HepG2 (cell line): ENCODE measurements around the gene GRK3. TPM values are rescaled to one million over a fixed set of nuclear protein-coding genes. Genes with fewer than 3 reads are reported as not detected.
A peak's percentile ranks its signal among the peaks of the same experiment; 100 is the strongest.

Source experiments
- BCL6 ChIP-seq: IDR thresholded peaks from 2 replicates; pipeline ENCODE4 v1.6.1; 2016; ENCODE audit warnings: missing genetic modification reagents, missing compliant biosample characterization
- ELF4 ChIP-seq: sonication (generic); formaldehyde crosslinking; IDR thresholded peaks from 2 replicates; pipeline ENCODE4 v1.5.0; 2020; ENCODE audit warnings: missing genetic modification reagents, mild to moderate bottlenecking, moderate library complexity, borderline replicate concordance
- EP300 ChIP-seq, 3 experiments: sonication (generic) in 1 of 3; formaldehyde crosslinking in 1 of 3; IDR thresholded peaks; 2 replicates each; pipeline versions ENCODE4 v1.5.1 to v1.6.1; 2011 to 2020; ENCODE audit warnings: low read depth in 2 of 3, low read length in 2 of 3, borderline replicate concordance in 1 of 3, improper control_type of control experiment in 1 of 3, mild to moderate bottlenecking in 1 of 3, missing genetic modification reagents in 1 of 3, moderate library complexity in 1 of 3
- FOSL2 ChIP-seq: sonication (generic); formaldehyde crosslinking; IDR thresholded peaks from 2 replicates; pipeline ENCODE4 v1.4.0; 2020; ENCODE audit warnings: missing genetic modification reagents
- FOXA3 ChIP-seq: IDR thresholded peaks from 2 replicates; pipeline ENCODE4 v1.6.1; 2016; ENCODE audit warnings: missing genetic modification reagents, missing compliant biosample characterization
- HHEX ChIP-seq: IDR thresholded peaks from 2 replicates; pipeline ENCODE4 v1.6.1; 2016; ENCODE audit warnings: control low read depth
- HMG20A ChIP-seq: IDR thresholded peaks from 2 replicates; pipeline ENCODE4 v1.6.1; 2016; ENCODE audit warnings: borderline replicate concordance
- JDP2 ChIP-seq: sonication (generic); formaldehyde crosslinking; IDR thresholded peaks from 2 replicates; pipeline ENCODE4 v1.8.1; 2022; ENCODE audit warnings: missing genetic modification reagents, borderline replicate concordance
- MBD4 ChIP-seq: IDR thresholded peaks from 2 replicates; pipeline ENCODE4 v1.6.1; 2012; ENCODE audit warnings: low read length, inconsistent platforms, borderline replicate concordance
- NBN ChIP-seq: fragments of 450-650 bp; conservative IDR thresholded peaks from 2 replicates; pipeline ENCODE4 v1.6.1; 2017
- NCOA2 ChIP-seq: sonication (generic); formaldehyde crosslinking; IDR thresholded peaks from 2 replicates; pipeline ENCODE4 v1.8.0; 2022; ENCODE audit warnings: inconsistent platforms
- PHF8 ChIP-seq: sonication (generic); formaldehyde crosslinking; IDR thresholded peaks from 2 replicates; pipeline ENCODE4 v1.5.0; 2020; ENCODE audit warnings: missing genetic modification reagents
- RCOR2 ChIP-seq: IDR thresholded peaks from 2 replicates; pipeline ENCODE4 v1.6.1; 2016; ENCODE audit warnings: missing biosample characterization, missing genetic modification reagents
- SMC3 ChIP-seq: IDR thresholded peaks from 2 replicates; pipeline ENCODE4 v1.6.1; 2011; ENCODE audit warnings: low read length, improper control_type of control experiment
- SOX5 ChIP-seq: IDR thresholded peaks from 2 replicates; pipeline ENCODE4 v1.6.1; 2016; ENCODE audit warnings: borderline replicate concordance
- SP140L ChIP-seq: sonication (generic); formaldehyde crosslinking; IDR thresholded peaks from 2 replicates; pipeline ENCODE4 v1.4.0; 2020; ENCODE audit warnings: missing genetic modification reagents, borderline replicate concordance
- SRF ChIP-seq: IDR thresholded peaks from 2 replicates; pipeline ENCODE4 v1.6.1; 2011; ENCODE audit warnings: mild to moderate bottlenecking, low read depth, low read length, moderate library complexity
- ZMYM3 ChIP-seq: sonication (generic); formaldehyde crosslinking; IDR thresholded peaks from 2 replicates; pipeline ENCODE4 v1.5.1; 2020; ENCODE audit warnings: mild to moderate bottlenecking, missing genetic modification reagents
- ZNF570 ChIP-seq: sonication (generic); formaldehyde crosslinking; IDR thresholded peaks from 2 replicates; pipeline ENCODE4 v1.4.0; 2020; ENCODE audit warnings: mild to moderate bottlenecking, missing genetic modification reagents, borderline replicate concordance
- ZNF780A ChIP-seq: sonication (generic); formaldehyde crosslinking; IDR thresholded peaks from 2 replicates; pipeline ENCODE4 v1.8.0; 2022; ENCODE audit warnings: mild to moderate bottlenecking, missing genetic modification reagents, moderate library complexity
- polyA plus RNA-seq, 8 experiments: library from polyadenylated mRNA; depleted of rRNA in 3 of 8; stranded (reverse) in 7 of 8; unstranded in 1 of 8; fragments of >200 nt; fragmentation: Illumina TruSeq in 4 of 8; extraction: Trizol in 4 of 8; gene quantifications; 2 replicates each; pipeline versions ENCODE4 v1.2.1 to v1.2.3, GENCODE V29; 2011 to 2016; ENCODE audit warnings: low read depth in 4 of 8, missing spikeins in 1 of 8, mixed read lengths in 1 of 8; ENCODE audit not compliant: insufficient read depth in 1 of 8
- total RNA-seq, 5 experiments: library from RNA; depleted of rRNA; stranded (reverse); fragments of >200 nt; fragmentation: Illumina TruSeq; extraction: Trizol; gene quantifications; 2 replicates each; pipeline ENCODE4 v1.2.3, GENCODE V29; 2016; ENCODE audit warnings: low read depth in 1 of 5
- TF ChIP-seq, protein P1 (sequence below): IDR thresholded peaks from 2 replicates; pipeline ENCODE4 v1.6.1; 2012; ENCODE audit warnings: low read depth, low read length, improper control_type of control experiment
- TF ChIP-seq, protein P2 (sequence below): sonication (generic); formaldehyde crosslinking; IDR thresholded peaks from 2 replicates; pipeline ENCODE4 v1.8.0; 2022; ENCODE audit warnings: missing genetic modification reagents, low read depth, mild to moderate bottlenecking, borderline replicate concordance
- TF ChIP-seq, protein P3 (sequence below): sonication (generic); IDR thresholded peaks from 2 replicates; pipeline ENCODE4 v1.6.1; 2016; ENCODE audit warnings: low read depth, borderline replicate concordance
- TF ChIP-seq, protein P4 (sequence below): sonication (generic); formaldehyde crosslinking; IDR thresholded peaks from 2 replicates; pipeline ENCODE4 v1.8.1; 2023; ENCODE audit warnings: mild to moderate bottlenecking, missing genetic modification reagents
- TF ChIP-seq, protein P5 (sequence below): sonication (generic); formaldehyde crosslinking; IDR thresholded peaks from 2 replicates; pipeline ENCODE4 v1.5.1; 2020; ENCODE audit warnings: missing genetic modification reagents, mild to moderate bottlenecking, borderline replicate concordance

The GRK3 gene
- total and polyA plus RNA-seq, 2 of the 13 experiments (the other 11 are each of a cell fraction or from before 2014, with no cell fraction given) = 8.5 to 16.7 TPM

DNA sequence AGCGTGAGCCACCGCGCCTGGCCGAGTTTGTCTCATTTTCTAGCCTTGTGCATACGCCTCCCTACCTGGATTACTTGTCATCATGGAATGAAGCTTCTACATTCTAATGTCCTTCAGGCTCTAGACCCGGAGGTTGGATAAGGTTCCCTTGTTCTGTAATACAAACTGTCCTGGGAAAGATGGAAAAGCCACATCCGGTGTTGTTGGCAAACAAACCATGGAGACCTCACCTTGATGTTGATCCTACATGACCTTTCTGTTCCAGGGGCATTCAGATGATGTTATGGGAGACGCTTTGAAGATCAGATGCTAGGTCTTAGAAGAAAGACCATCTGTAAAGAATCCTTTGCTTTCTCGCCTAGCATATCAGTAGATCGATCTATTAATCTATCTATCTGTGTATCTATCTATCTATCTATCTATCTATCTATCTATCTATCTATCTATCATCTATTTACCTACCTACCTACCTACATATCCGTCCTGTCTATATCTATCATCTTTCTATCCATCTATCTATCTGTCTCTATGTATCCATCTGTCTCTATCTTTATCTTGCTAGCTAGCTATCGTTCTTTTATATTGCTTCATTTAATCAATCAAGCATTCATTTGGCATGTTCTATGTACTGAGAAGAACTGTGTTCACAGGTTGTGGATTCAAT, 46.3 kb upstream of the GRK3 start (continued):
- TF ChIP-seq, protein P1, sequence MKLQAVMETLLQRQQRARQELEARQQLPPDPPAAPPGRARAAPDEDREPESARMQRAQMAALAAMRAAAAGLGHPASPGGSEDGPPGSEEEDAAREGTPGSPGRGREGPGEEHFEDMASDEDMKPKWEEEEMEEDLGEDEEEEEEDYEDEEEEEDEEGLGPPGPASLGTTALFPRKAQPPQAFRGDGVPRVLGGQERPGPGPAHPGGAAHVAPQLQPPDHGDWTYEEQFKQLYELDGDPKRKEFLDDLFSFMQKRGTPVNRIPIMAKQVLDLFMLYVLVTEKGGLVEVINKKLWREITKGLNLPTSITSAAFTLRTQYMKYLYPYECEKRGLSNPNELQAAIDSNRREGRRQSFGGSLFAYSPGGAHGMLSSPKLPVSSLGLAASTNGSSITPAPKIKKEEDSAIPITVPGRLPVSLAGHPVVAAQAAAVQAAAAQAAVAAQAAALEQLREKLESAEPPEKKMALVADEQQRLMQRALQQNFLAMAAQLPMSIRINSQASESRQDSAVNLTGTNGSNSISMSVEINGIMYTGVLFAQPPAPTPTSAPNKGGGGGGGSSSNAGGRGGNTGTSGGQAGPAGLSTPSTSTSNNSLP = peak; percentile 40; the same call in 1 of the 2 replicates
- TF ChIP-seq, protein P2, sequence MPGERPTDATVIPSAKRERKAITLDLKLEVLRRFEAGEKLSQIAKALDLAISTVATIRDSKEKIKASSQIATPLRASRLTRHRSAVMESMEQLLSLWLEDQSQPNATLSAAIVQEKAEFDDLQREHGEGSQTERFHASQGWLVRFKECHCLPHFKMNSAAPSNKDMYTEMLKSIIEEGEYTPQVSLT (CRISPR knock-in tag) = no peak
- TF ChIP-seq BCL6 (CRISPR knock-in tag) (peak; percentile 60; the same call in 1 of the 2 replicates), ZNF780A (no peak), NCOA2 (peak; percentile 30), FOXA3 (CRISPR knock-in tag) (peak; percentile 85), SMC3 (no peak), ELF4 (no peak), SP140L (CRISPR knock-in tag) (no peak), SRF (no peak), SOX5 (CRISPR knock-in tag) (peak; percentile 51; the same call in 1 of the 2 replicates), NBN (no peak), FOSL2 (CRISPR knock-in tag) (peak; percentile 48), HMG20A (peak; percentile 78; the same call in 1 of the 2 replicates), PHF8 (CRISPR knock-in tag) (no peak), ZNF570 (CRISPR knock-in tag) (no peak), JDP2 (CRISPR knock-in tag) (no peak), HHEX (CRISPR knock-in tag) (0 out of 2 replicates have a peak, but pooled peaks have one; percentile 34), EP300 (IDR thresholded peaks at IDR 0.05; ENCODE audit: low read depth in 2 of 2, low read length in 2 of 2) (peak in 1 of 2 experiments; percentile 64; a peak in 2 of 4 replicates), EP300 (CRISPR knock-in tag; IDR thresholded peaks at IDR 0.05; ENCODE audit: borderline replicate concordance) (no peak), RCOR2 (CRISPR knock-in tag) (peak; percentile 65; the same call in 1 of the 2 replicates), MBD4 (no peak), ZMYM3 (CRISPR knock-in tag) (no peak)
- TF ChIP-seq, protein P3, sequence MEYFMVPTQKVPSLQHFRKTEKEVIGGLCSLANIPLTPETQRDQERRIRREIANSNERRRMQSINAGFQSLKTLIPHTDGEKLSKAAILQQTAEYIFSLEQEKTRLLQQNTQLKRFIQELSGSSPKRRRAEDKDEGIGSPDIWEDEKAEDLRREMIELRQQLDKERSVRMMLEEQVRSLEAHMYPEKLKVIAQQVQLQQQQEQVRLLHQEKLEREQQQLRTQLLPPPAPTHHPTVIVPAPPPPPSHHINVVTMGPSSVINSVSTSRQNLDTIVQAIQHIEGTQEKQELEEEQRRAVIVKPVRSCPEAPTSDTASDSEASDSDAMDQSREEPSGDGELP = peak; percentile 33; the same call in 1 of the 2 replicates
- TF ChIP-seq, protein P4, sequence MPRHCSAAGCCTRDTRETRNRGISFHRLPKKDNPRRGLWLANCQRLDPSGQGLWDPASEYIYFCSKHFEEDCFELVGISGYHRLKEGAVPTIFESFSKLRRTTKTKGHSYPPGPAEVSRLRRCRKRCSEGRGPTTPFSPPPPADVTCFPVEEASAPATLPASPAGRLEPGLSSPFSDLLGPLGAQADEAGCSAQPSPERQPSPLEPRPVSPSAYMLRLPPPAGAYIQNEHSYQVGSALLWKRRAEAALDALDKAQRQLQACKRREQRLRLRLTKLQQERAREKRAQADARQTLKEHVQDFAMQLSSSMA (CRISPR knock-in tag) = no peak
- TF ChIP-seq, protein P5, sequence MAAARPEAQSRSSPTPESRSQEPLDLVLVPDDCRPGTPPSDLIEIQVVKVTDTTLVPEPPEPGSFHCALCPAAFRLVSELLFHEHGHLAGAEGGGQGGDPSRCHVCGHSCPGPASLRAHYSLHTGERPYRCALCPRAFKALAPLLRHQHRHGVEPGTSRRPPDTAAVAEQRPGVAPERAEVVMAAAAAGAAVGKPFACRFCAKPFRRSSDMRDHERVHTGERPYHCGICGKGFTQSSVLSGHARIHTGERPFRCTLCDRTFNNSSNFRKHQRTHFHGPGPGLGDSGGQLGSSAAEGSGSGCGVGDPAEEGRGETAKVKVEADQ (CRISPR knock-in tag) = no peak
